NCI-H748 treated with DMSO at 0.1 percent for 48 hours (cell line): ENCODE results near the gene TBC1D9B.

Experiments
- DNase-seq: peaks from one replicate; lab custom pipeline; 2025; lab: John Stamatoyannopoulos, UW

TBC1D9B gene

DNA sequence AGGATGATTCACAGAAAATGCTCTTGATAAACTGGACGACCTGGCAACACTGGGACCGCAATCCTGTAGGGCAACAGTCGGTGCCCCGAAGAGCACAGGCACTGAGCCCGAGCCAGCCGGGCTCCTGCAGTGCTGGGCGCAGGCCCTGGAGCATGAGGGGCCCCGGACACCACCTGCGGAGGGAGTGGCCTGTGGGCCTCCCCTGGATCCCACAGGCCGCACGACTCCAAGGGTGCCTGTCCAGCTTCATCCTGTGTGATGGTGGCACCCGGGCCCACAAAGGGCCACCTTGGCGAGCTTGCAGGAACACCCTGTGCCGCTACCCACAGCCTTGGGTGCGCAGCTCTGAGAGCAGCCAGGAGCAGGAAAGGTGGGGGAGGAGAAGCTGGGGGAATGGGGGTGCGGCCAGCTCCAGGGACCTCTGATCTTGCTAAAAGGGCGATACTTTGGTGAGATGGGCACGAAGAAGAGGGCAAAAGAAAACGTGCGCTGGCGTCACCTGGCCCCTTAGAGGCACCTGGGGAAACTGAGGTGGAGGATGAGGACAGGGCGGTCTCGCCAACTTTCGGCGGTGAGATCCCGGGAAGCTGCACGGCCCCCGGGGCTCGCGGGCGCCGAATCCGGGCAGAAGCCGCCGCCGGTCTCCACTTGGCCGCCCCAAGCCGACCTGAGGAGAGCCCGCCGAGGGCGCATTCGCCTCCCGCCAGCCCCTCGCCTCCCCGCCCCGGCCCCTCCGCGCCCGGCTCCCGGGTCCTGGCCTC lies 722 bp downstream of the TBC1D9B start:
- no peak for DNase-seq

DNA sequence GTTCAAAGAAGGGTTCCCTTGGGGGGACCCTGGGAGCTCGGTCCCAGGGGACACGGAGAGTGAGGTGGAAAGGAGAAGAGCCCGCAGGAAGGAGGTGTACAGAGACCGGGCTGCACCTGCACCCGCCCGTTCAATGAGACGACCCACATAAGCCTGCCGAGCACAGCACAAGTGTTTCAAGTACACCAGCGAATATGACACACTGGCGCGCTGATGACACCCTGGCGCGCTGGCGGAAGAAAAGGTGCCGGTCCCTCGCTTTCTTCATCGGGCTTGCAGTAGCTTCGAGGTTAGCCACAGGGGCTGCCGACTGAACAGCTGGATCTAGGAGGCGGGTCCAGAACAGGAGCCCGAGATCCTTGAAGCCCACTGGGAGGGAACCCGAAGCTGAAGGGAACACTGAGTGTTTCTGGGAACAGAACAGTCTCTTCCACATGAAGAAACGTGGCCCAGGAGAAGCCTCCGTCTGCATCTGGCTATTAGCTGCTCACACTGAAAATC lies 1.4 kb downstream of the TBC1D9B start:
- no peak for DNase-seq

DNA sequence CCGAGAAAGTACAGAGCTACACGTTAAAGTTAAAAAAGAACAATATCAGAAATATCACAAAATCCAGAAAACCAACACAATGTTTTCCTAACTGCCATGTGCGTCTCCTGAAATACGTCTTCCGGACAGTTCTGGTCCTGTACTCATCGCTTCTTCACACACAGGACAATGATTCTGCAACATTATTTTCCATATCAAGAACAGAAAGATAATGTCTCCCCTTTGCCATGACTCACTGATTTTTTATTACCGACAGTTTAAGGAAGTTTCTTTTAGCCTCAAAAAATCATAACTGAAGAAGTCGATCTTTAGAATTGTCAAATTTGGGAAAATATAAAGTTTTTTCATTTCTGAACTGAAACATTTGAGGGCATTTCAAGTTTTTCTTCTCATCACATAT lies 2.5 kb downstream of the TBC1D9B start:
- no peak for DNase-seq

DNA sequence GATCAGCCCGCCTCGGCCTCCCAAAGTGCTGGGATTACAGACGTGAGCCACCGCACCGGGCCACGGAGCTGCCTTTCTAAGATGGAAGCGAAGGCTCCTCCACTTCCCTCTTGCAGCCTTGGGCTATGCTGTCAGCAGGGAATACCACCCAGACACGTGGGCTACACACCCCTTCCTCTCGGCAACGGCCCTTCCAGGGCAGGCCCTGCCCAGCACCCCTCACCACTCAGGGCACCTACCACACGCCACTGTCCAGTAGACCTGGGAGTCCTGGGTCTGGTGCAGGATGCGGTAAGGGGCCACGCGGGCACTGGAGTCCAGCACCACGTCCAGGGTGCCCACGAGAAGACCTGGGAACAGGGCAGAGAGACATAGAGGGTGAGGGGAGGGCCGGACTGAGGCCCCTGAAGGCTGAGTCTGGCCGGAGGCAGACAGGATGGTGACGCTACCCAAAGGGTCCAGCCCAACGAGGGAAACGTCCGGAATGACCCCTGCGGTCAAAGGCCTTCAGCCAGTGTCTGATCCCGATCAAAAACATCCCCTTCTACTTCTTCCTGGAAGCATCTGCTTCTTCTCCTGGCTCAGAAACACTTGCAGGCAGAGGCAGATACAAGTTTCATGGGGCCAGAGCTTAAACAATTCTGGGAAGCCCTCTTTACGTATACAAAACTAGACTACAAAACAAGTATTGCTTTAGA lies 3.1 kb downstream of the TBC1D9B start:
- DNase-seq, result no peak

DNA sequence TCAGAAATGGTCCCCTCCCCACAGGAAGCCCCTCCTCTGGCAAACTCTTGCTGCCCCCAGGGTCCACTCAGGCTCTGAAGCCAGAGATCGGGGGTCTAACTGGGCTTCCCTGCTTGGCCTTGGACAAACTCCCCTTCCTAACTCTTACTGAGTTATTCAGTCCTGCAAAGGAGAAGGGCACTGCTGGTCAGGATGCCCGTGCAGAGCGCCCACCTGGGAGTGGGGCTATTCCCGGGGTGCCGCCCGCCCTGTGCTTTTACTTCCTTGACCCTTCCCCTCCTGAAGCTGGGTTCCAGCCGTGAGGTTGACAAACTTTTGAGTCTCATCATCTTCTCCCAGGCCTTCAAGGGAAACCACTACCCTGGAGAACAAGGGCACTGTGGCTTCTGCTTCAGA lies 4.9 kb downstream of the TBC1D9B start:
- DNase-seq, result no peak

DNA sequence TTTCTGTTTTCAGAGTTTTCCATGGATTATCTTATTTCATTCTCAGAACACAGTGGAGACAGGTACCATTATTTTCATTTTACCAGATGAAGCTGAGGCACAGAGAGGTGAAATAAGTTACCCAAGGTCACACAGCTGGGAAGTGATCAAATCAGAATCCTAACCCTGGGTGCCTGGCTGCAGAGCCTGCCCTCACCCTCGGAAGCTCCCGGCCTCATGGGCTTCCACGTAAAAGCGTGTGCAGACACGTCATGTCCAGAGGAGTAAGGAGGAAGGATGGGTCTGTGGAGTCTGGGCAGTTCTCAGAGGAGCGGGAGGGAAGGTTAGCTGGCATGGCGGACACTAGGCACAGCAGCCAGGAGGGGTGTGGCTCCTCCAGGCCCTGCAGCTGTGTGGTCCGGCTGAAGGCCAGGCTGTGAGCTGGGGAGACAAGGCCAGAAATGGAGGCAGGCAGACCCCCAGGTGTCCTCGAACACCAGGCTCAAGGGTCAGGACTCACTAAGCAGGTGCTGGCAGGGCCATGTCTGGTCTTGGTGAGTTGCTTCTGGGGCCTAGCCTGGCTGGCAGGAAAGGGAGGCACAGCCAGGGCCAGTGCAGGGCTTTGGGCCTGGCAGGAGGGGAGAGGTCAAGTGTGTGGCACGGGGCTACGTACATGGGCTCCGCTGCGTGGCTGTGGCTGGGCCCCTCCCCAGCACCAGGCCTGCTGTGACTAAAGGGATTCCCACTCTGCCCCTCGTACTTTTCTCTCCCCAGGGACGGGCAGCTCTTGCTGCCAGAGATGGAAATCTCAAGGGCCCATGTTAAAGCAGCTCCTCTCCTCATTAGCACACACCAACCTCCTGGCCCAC lies 5.6 kb downstream of the TBC1D9B start:
- no peak for DNase-seq

DNA sequence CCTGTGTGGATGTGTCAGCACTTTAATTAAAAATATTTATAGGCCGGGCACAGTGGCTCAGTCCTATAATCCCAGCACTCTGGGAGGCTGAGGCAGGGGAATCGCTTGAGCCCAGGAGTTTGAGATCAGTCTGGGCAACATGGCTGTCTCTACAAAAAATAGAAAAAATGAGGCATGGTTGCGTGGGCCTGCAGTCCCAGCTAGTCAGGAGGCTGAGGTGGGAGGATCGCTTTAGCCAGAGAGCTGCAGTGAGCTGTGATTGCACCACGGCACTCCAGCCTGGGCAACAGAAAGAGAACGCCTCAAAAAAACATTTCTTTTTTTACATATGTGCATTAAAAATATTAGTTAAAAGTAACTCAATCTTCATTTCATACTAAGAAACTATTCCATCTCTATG lies 6.2 kb downstream of the TBC1D9B start:
- no peak for DNase-seq

DNA sequence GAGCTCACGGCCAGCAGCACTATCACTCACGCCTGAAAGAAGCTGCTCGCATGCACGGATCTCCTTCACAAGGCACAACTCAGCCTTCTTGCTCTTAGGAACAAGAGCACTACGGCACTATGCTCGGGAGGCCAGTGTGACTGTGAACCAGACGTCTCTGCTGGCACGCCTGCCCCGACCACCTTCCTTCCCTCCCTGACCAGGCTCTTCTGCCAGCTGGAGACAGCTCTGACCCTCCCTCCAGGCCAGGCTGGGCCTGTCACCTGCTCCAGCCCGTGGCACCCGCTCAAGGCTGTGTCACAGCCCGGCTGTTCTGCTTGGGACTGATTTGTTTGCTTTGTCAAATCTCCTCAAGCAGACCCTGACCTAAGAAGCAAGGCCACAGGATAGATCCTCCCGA lies 7.0 kb downstream of the TBC1D9B start:
- no peak for DNase-seq

DNA sequence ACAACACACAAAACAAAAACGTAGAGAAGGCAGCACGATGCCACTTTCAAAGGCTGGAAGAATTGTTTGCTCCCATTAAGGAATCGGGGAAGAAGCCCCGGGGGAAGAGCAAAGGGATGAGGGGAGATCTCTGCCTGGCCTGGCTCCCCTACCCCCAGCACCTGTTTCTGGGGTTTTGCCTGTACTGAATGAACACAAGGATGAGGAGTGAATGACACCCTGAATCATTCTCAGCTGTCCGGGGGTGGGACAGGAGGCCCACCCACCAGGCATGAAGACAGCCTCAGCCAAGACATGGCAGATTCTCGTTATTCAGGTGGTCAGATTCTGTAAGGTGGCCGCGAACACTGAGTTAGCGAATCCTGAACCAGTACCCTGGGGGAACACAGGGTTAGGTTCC lies 7.5 kb downstream of the TBC1D9B start:
- DNase-seq, result no peak

DNA sequence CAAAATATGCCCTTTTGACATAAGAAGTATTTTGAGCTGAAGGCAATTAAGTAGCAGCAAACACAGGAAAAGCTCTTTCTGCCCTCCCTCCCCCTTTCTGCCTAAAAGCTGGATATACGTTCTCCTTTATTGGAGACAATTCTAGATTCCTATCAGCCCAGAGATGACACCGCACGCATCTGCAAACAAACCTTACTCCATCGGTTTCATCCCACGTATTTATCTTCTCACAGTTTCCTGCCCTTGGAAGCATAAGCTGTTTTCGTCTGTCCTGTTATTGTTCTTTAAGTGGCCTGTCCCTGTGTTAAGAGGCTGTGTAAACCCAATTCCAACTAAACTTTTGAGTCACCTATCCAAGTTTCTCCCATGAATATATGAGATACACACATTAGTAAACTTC lies 11.8 kb downstream of the TBC1D9B start:
- DNase-seq, result no peak

DNA sequence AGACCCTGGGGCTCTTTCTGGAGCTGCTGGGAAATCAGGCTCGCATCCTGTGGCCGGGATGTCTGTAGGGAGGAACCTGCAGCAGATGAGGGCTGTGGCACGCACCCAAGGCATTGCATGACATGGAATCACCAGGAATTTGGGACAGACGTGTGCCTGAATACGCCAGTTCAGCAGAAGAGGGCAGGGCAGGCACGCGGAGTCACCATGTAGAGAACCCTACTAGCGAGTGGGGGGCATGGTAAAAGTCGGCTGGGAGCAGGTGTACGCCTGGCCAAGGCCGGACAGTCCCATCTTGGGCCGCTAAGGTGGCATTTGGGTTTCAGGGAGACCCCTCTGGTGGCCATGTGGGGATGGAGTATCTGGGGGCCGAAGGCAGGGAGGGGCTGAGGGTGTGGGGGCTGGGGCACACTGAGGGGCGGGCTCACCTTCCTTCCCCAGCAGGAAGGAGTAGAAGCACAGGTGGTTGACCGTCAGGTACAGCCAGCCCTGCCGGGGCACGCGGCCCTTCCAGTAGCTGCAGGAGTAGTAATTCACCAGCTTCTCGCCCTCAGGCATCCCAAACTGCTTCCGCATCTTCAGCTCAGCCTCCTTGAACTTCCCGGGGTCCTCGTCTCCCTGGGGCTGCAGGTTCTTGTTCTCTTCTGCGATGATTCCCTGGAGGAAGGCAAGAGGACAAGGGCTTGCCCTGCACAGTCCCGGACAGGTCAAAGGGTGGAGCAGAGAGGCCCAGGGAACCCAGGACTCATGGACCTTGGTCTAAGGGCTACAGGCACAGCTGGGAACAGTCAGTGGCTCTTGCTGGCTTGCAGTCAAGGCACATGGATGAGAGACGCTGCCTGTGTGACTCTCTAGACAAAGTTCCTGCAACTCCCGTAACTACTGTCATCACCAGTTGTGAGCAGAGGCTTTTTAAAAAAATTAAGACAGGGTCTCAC lies 13.5 kb downstream of the TBC1D9B start:
- no peak for DNase-seq

DNA sequence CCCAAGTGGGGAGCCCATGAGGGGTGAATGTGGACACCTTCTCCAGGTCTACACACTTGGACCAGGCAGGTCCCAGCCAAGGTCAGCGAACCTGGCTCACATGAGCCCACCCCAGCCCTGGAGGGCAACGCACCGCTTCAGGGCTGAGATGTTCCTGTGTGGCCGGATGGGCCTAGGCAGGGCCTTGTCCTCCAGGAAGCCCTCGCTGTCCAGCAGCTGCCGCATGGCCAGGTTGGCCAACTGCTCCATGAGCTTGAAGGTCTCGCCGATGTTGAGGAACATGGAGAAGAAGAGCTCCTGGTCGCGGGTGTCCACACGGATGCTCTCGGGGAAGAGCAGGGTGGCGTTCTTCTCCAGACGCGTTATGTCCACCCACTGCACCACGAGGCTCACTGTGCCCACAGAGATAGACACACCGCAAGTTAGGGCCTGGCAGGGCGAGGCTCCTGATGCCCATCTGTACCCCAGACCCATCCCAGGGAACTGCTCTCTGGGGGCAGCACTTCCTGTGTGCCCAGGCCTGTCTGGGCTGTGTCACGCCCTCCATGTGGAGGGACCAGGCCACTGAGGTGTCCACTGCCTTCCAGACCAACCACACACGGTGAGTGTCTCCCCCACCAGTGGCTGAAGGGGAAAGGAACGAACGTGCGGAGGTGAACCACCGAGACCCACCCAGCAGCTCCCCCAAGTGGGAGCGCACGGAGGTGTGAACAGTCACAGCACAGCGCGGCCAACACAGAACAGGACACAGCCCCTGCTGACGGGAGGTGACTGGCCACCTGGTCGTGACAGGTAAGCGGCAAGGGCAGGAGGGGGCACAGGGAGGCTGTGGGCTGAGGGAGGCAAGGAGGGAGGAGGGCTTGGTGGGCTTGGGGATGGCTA lies 14.4 kb downstream of the TBC1D9B start:
- DNase-seq, result no peak

DNA sequence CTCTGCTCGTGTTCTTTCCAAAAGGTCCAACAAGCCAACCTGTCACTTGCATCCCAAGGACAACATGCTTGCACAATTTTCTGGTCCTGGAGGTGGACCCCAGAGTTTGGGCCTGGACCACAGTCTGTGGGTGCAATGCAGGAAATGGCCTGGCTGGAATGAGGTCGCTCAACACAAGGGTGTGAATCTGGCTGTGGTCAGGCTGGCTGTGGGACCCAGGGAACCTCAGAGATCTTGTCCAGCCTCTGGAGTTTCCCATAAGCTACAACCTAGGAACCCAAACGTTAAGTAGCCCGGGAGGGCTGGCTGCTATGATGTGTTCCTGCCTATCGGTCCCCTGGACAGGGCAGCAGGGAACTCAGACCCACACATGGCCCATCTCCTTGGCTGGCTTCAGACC lies 15.4 kb downstream of the TBC1D9B start:
- DNase-seq, result no peak

DNA sequence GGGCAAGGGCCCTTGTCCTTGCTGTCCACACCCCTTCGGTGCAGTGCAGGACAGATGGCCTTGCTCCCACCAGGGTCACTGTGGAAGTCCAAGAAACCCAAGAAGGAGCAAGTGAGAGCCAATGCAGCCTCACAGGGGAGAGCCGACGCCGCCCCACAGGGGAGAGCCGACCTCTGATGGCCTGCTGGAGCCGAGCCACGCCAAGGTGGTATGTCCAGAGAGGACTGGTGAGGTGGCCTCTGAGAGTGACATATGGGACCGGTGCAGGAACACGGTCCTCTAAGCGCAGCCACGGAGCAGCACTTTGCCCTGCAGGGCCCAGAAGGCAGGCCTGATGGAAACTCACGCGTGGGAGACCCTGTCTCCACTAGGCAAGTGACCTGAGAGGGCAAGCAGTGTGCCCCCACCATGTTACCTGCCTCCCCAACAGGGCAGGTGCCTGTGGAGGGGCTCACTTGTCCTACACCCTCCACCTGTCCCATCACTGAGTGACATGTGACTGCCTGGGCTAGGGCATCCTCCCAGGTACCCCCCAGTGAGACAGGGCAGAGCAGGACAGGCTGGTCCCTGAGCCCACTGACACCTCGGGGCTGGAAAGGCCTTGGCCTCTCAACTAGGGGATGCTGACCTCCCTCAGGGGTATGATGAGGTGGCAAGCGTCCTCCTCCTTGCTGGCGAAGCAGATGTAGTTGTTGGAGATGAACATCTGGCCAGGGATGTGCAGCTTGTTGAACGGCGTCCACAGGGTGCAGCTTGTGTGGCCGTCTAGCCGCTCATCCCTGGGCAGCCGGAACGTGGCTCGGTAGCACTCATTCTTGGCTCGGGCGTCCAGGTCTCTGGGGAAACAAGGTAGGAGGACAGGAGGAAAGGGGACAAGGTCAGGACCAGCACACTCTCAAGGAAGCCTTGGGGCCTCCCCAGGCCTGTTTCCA lies 16.7 kb downstream of the TBC1D9B start:
- DNase-seq, result no peak

DNA sequence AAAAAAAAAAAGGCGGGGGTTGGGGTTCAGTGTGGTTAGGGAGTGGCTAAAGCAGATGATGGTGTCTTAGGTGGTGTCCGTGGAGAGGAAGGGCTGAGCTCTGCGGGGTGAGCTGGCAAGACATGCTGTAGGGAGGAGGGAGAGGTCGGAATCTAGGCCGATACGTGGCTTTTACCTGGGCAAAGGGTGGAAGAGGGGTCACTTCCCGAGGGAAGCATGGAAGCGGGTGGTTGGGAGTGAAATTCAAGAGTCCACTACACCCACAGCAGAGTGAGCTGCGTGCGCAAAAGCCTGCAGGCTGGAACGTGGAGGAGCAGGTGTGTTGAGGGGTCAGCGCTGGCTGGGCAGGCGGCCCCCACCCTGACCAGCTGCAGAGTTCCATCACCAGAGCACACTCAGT lies 17.8 kb downstream of the TBC1D9B start:
- no peak for DNase-seq

DNA sequence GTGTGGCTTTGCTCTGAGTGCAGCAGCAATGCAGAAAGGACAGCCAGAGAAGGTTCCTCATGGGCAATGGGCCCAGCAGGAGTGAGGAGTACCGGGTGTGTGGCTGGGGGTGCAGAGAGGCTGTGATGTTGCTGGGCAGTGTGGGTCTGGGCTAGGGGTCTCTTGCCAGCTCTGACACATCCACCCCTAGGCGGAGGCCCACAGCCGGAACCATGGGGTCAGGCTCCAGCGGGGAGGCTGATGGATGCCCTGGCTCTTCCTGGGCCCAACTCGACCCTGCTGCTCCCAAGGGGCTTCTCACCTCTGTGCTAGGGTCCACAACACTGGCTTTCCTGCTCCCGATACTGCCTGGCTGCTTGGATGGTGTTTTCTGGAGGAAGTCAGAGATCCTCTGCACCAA lies 19.9 kb downstream of the TBC1D9B start:
- no peak for DNase-seq

DNA sequence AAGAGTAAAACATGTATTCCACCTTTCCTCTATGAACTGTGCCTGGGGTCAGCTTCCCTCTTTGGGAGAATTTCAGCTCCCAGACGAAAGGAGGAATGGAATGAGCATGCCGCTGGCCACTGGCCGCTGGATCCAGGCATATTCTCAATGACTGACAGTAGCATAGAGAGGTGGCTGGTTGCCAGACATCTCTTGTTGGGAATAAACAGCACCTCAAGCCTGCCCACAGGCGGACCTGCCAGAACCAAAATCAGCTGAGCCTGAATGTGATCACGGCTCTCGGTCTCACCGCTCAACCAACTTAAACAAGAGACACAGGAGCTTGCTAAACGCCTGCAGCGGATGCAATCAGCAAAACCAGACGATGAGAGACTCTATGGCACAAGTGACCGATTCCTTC lies 20.6 kb downstream of the TBC1D9B start:
- no peak for DNase-seq

DNA sequence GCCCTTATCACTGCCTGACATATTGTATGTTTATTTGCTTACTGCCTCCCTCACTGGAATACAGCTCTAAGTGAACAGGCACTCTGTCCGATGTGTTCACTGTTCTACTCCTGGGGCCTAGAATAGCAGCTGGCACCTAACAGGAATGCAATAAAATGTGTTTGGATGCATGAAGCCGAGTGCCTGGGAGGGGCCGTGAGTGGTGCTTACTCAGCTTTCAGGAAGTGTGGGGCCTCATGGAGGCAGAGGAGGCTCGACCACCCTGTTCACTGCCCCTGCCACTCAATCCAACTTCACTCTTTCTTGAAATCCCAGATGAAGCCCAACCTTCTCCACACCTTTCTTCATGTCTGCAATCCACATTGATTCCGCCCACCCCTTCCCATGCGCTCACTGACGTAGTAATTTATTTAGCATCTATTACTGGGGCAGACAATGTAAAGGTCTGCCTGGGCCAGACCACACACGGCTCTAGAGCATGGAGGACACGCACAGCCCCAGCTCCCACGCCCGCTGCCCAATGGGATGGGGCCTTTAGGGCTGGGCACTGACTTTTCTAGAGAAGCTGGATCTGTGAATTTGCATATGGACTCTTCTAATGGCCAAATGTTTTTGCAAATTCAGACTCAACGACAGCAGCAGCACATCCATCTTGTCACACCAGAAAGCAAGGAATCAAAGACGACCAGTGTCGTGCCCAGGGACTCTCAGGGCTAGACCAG lies 21.3 kb downstream of the TBC1D9B start:
- no peak for DNase-seq
